Hepatocyte (in vitro differentiated cells): ENCODE data around the gene SOX4.

Source experiments
- EZH2 ChIP-seq: fragments of 200-600 bp; sonication (generic); IDR thresholded peaks from 2 replicates; pipeline ENCODE4 v1.6.1; 2016; ENCODE audit warnings: antibody characterized with exemption, mild to moderate bottlenecking, borderline replicate concordance
- EZH2phosphoT487 ChIP-seq: fragments of 200-600 bp; sonication (generic); IDR thresholded peaks from one replicate; pipeline ENCODE4 v1.6.1; 2018; ENCODE audit warnings: antibody characterized with exemption, mild to moderate bottlenecking, low read depth, moderate library complexity; ENCODE audit not compliant: unreplicated experiment, severe bottlenecking
- TF ChIP-seq, protein P1 (sequence below): fragments of 200-600 bp; sonication (generic); IDR thresholded peaks from 2 replicates; pipeline ENCODE4 v1.5.1; 2016; ENCODE audit warnings: antibody characterized with exemption, mild to moderate bottlenecking; ENCODE audit not compliant: poor library complexity

- TF ChIP-seq, protein P1, sequence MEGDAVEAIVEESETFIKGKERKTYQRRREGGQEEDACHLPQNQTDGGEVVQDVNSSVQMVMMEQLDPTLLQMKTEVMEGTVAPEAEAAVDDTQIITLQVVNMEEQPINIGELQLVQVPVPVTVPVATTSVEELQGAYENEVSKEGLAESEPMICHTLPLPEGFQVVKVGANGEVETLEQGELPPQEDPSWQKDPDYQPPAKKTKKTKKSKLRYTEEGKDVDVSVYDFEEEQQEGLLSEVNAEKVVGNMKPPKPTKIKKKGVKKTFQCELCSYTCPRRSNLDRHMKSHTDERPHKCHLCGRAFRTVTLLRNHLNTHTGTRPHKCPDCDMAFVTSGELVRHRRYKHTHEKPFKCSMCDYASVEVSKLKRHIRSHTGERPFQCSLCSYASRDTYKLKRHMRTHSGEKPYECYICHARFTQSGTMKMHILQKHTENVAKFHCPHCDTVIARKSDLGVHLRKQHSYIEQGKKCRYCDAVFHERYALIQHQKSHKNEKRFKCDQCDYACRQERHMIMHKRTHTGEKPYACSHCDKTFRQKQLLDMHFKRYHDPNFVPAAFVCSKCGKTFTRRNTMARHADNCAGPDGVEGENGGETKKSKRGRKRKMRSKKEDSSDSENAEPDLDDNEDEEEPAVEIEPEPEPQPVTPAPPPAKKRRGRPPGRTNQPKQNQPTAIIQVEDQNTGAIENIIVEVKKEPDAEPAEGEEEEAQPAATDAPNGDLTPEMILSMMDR: no peak
- TF ChIP-seq EZH2: no peak
- TF ChIP-seq EZH2phosphoT487: no peak
These were observed 11.6 kb downstream of the SOX4 start for GRCh38 chr6:21605166-21605565.
